ENCODE data around the gene CACNA1I.

Gene CACNA1I

DNA sequence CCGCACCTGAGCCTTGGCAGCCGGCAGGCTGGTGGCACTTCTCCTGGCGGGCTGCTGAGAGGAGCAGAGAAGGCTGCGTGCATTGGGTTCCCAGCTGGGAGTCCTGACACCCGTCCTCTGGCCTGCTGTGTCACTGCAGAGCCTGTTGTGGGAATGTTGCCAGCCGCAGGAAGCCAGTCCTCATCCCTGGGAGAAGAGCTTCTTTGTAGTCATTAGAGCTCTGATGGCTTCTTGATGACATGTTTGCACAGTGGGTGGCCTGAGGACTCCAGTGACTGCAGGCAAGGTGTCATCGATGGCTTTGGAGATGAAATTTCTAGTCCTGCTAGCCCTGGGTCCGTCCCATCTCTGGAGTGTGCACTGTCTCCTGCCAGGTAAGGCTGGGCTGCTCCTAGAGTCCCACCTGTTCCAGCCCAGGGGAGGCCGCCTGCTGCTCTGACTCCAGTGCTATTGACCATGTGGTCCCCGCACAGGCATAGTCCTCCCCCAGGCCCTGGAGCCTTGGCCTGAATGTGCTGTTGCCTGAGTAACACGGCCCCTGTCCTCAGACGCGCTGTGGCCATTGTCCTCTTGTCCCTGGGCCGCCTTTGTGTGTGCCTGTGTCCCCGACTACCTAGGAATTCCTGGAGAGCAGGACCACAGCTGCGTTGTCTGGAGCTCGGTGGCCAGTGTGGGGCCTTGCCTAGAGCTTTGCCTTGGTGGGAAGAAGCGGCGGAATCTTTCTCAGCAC lies 129.2 kb downstream of the CACNA1I start:
- DNase-seq (ENCODE audit: low read depth) = no peak
- no peak overlapping the region for H3K4me3 ChIP-seq (ENCODE audit: low read depth, low read length)
- no peak for TF ChIP-seq MYC (IDR thresholded peaks at IDR 0.05; ENCODE audit: low read depth, low read length)
- TF ChIP-seq, protein P1, sequence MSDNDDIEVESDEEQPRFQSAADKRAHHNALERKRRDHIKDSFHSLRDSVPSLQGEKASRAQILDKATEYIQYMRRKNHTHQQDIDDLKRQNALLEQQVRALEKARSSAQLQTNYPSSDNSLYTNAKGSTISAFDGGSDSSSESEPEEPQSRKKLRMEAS (IDR thresholded peaks at IDR 0.05; ENCODE audit: low read depth, low read length) = no peak
- TF ChIP-seq, protein P2, sequence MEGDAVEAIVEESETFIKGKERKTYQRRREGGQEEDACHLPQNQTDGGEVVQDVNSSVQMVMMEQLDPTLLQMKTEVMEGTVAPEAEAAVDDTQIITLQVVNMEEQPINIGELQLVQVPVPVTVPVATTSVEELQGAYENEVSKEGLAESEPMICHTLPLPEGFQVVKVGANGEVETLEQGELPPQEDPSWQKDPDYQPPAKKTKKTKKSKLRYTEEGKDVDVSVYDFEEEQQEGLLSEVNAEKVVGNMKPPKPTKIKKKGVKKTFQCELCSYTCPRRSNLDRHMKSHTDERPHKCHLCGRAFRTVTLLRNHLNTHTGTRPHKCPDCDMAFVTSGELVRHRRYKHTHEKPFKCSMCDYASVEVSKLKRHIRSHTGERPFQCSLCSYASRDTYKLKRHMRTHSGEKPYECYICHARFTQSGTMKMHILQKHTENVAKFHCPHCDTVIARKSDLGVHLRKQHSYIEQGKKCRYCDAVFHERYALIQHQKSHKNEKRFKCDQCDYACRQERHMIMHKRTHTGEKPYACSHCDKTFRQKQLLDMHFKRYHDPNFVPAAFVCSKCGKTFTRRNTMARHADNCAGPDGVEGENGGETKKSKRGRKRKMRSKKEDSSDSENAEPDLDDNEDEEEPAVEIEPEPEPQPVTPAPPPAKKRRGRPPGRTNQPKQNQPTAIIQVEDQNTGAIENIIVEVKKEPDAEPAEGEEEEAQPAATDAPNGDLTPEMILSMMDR (IDR thresholded peaks at IDR 0.05; ENCODE audit: low read depth, low read length) = no peak
- TF ChIP-seq POLR2A (IDR thresholded peaks at IDR 0.05; ENCODE audit: extremely low read depth, insufficient read length) = no peak

DNA sequence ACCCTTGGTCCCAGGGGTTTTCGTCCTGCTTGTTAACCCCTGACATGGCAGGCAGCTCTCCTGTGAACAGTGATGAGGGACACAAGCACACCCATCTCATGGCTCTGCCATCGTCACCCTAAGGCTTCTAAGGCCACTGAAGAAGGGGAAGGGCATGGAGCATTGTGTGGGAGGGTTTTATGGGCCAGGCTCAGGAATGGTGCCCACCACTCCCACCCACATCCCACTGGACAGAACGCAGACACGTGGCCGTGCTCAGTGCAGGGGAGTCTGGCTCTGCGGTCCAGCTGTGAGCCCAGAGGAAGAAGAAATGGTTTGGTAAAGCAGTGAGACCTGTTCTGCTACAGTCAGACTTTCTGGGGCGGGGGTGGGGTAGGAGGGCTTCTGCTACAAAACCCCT lies 130.0 kb downstream of the CACNA1I start:
- H3K4me3 ChIP-seq (ENCODE audit: low read depth, low read length) = no peak overlapping the region
- no peak for TF ChIP-seq POLR2A (IDR thresholded peaks at IDR 0.05; ENCODE audit: extremely low read depth, insufficient read length)
- no peak for TF ChIP-seq MYC (IDR thresholded peaks at IDR 0.05; ENCODE audit: low read depth, low read length)
- TF ChIP-seq, protein P2 (IDR thresholded peaks at IDR 0.05; ENCODE audit: low read depth, low read length) = no peak
- TF ChIP-seq, protein P1 (IDR thresholded peaks at IDR 0.05; ENCODE audit: low read depth, low read length) = no peak
- DNase-seq (ENCODE audit: low read depth) = no peak

DNA sequence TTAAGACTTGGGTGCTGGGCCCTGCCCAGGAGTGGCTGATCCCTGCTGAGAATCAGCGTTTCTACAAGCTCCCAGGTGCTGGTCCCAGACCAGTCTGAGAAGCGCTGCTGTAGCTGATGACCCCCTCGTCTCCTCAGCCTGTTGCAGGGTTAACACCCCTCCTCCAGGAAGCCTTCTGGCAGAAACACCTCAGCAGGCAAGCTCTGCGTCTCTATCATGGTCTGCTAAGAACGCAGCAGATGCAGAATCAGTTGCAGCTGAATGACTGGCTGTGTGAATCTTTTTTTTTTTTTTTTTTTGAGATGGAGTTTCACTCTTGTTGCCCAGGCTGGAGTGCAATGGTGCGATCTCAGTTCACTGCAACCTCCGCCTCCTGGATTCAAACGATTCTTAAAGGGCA lies 132.5 kb downstream of the CACNA1I start:
- H3K4me3 ChIP-seq (ENCODE audit: low read depth, low read length) = no peak overlapping the region
- TF ChIP-seq, protein P1 (IDR thresholded peaks at IDR 0.05; ENCODE audit: low read depth, low read length) = no peak
- no peak for TF ChIP-seq POLR2A (IDR thresholded peaks at IDR 0.05; ENCODE audit: extremely low read depth, insufficient read length)
- TF ChIP-seq MYC (IDR thresholded peaks at IDR 0.05; ENCODE audit: low read depth, low read length) = no peak
- TF ChIP-seq, protein P2 (IDR thresholded peaks at IDR 0.05; ENCODE audit: low read depth, low read length) = no peak
- DNase-seq (ENCODE audit: low read depth) = no peak

DNA sequence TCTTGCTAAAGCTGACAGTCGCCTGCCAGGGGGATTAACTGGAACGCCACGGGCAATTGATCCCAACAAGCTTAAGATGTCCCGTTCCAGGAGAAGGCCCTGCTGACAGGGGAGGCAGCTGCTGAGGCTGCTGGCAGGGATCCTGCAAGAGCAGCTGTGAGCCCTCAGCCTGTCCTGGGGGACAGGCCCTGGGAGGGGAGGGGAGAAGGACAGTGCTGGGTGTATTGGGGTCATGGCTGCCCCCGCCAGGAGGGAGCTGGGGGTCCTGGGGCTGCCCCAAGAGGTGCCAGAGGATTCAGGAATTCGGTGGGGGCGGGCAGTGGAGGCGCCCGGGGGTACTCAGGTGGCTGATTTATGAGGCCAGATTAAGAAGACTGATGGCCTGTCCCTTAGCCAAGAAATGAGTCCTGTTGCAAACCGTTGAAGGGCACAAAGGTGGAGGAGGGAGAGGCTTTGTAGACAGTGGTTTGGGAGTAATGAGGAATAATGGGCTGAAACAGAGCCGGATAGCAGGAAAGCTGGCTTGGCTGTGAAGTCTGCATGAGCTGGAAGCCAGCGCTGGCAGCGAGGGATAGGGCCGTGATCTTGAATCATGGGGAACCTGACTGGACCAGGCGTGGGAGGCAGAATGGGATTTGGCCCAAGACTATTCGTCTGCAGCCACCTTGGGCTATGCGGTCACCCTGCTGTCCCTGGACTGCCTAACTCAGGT lies 133.5 kb downstream of the CACNA1I start:
- H3K4me3 ChIP-seq (ENCODE audit: low read depth, low read length) = no peak overlapping the region
- DNase-seq (ENCODE audit: low read depth) = no peak
- TF ChIP-seq POLR2A (IDR thresholded peaks at IDR 0.05; ENCODE audit: extremely low read depth, insufficient read length) (no peak), MYC (IDR thresholded peaks at IDR 0.05; ENCODE audit: low read depth, low read length) (no peak)
- TF ChIP-seq, protein P2 (IDR thresholded peaks at IDR 0.05; ENCODE audit: low read depth, low read length) = no peak
- TF ChIP-seq, protein P1 (IDR thresholded peaks at IDR 0.05; ENCODE audit: low read depth, low read length) = no peak

DNA sequence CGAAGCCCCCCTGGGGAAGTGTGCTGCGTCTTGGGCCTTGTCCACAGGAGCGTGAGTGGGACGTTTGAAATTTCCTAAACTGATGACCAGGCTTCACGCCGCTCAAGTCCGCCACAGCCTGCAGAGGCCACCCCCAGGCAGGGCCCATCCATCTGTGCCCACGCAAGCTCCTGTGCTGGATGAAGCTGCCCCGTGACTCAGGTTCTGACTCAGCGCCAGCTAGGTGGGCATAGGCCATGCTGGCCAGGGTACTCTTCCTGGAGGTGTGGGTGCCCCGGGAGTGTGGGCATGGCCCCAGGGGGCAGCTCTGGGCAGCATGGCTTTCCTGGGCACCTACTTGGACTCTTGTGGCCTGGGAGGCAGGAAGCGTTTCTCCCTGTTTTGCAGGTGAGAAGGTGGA lies 134.8 kb downstream of the CACNA1I start:
- no peak overlapping the region for H3K4me3 ChIP-seq (ENCODE audit: low read depth, low read length)
- no peak for DNase-seq (ENCODE audit: low read depth)
- TF ChIP-seq POLR2A (IDR thresholded peaks at IDR 0.05; ENCODE audit: extremely low read depth, insufficient read length) = no peak
- no peak for TF ChIP-seq MYC (IDR thresholded peaks at IDR 0.05; ENCODE audit: low read depth, low read length)
- TF ChIP-seq, protein P2 (IDR thresholded peaks at IDR 0.05; ENCODE audit: low read depth, low read length) = no peak
- TF ChIP-seq, protein P1 (IDR thresholded peaks at IDR 0.05; ENCODE audit: low read depth, low read length) = no peak
